Stimulated activated CD4-positive, alpha-beta T cell treated with anti-CD3 and anti-CD28 coated beads, Interleukin-15, amount 100 ng/mL, for 24 hours (primary cell): Measurements from ENCODE around the gene ARHGAP33.
"Not testable (repeated sequence)": the region's sequence is repeated elsewhere in the genome, so short reads cannot be mapped to it uniquely, and the experiment has no call there.

ENCODE experiments used
- DNase-seq: peaks from one replicate; pipeline ENCODE4 v3.0.0-alpha.2; 2020

ARHGAP33 gene

DNA sequence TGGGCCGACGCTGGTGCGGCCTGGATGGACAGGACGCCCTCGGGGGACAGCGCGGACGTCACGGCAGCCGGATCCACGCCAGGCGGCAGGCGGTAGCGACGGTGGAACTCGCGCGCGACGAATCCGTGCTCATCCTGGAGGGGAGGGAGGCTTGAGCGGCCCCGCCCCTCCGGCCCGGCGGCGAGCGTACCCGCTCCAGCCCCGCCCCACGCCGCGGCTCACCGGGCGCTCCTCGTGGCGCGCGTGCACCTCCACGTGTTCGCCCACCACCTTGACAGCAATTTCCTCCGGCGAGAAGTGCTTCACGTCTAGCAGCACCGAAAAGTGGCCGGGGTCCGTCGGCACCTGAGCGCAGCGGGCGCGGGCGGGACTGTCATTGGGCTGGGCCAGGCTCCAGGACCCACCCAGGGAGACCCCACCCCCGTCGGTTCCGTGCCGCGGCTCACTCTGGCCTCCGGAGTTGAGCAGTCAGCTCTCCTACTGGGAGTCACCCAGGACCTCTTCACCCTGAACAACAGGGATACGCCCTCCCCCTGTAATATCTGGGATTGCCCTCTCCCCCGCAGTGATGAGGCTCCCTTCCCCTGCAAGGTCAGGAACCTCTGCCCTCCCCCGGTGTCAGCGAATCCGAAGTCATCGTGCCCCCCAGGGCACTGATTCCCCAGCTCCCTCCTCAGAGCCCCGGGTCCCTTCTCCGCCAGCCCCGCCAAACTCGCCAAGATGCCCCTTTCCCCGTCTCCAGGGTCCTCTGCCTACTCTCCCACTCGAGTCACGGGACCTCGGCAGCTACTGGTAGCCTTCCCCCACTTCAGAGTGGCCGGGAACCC is 19.6 kb upstream of the ARHGAP33 start:
- DNase-seq = peak; percentile 67

DNA sequence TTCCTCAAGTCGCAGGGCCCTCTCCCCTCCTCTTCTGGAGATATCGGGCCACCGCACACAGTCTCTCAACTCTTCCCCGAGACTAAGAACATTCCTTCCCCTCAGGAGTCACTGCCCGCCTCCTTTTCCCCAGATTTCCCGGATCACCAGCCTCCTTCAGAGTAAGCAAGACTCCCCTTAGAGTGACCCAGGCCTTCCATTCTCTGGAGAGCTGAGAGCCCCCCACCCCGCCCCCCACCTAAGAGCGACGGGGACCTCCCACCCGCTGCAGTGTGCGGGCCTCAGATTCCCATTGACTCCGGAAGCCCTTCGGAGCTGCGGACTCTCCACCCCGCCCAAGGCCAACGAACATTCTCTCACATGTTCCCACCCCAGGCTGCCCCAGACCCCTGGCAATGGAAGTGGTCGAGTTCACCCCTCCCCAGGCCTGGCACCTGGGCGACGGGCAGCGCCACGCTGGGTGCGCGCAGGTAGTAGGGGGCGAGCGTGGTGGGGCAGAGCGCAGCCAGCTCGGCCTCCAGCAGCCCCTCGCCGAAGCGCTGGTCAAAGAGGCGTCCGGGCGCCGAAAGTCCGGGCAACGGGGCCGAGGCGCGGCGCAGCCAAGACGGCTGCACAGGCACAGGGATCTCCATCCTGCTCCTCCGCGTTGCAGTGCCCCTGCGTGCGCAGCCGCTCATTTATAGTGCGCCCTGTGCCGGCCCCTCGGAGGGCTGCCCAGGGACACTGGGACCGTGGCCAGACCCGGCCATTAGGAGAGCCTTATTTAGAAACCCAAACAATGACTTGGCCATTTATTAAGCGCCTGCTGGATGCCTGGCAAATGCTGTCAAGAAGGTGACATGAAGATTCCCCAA is 18.8 kb upstream of the ARHGAP33 start, which contains the start of gene HSPB6:
TSS of gene HSPB6 (minus strand) at position 653 of the 854 bp plus-strand sequence. CDS start at position 632, 21 bp downstream.
- DNase-seq = no peak

GRCh38 chr19:35757231-35757748 is 18.1 kb upstream of the ARHGAP33 start:
- DNase-seq = peak; percentile 52

DNA sequence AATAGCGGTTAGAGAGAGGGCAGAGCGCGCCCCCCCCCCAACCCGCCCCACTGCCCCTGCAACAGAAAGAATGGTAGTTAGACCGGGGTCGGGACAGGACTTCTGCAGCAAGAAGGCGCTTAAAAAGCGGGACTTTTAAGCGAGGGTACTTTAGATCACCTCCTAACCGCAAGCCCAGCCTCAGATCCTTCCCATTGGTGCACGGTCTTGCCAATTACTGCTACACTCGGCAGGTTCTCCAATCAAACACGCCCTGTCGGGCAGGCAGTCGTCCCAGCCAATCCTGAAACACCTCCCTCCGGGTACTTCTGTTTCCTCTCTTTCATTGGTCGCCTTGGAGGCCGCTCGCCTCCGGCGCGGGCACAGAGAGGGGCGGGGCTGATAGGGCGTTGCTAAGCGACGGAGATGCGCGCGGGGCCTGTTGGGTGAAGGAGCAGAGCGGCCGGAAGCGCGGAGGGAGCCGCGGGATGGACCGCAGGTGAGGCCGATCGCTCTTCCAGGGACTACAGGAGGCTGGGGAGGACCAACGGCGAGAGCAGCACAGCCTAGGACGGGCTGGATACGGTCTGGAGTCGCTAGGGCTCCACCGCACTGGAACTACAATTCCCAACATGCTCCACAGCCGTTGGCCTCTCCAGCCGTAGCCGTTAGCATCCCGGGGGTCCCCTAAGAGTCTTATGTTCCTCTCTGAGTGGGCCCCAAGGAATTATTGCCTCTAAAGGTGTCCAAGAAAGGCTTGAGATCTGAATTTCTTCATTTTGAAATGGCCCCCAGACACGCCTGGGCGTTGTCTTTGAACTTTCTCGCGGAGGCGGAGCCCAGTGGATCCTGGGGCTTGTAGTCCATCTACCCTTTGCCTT is 17.4 kb upstream of the ARHGAP33 start, which contains the start of gene PROSER3:
TSS of gene PROSER3 (plus strand) at position 428 of the 860 bp plus-strand sequence. CDS start at position 468, 40 bp downstream.
- DNase-seq = peak; percentile 98

- DNase-seq = no peak
Measured at GRCh38 chr19:35759697-35760096, 15.7 kb upstream of the ARHGAP33 start.

- DNase-seq = no peak
Measured at GRCh38 chr19:35760711-35761349, 14.5 kb upstream of the ARHGAP33 start.

- no peak for DNase-seq
Measured at GRCh38 chr19:35764432-35765315, 10.7 kb upstream of the ARHGAP33 start.

- DNase-seq = no peak
Measured at GRCh38 chr19:35766571-35767104, 8.7 kb upstream of the ARHGAP33 start.

- no peak for DNase-seq
Measured at GRCh38 chr19:35767288-35768081, 7.9 kb upstream of the ARHGAP33 start.

DNA sequence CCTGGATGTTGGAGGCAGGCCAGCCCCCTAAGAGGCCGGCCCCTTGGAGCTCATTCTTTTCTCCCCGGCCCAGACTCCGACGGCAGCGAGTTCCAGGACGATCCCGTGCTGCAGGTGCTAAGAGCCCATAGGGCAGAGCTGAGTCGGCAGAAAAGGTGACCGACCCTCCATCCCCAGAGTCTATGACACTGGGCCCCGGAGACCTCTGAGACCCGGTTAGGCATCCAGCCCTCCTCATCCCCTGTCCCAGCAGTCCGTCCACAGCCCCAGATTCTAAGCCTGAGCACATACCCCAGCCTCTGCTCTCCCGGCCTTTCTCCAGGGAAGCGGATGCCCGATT is 7.3 kb upstream of the ARHGAP33 start:
- DNase-seq = no peak

- not testable (repeated sequence) for DNase-seq
Measured at GRCh38 chr19:35772362-35772761, 3.0 kb upstream of the ARHGAP33 start.

- DNase-seq = no peak
Measured at GRCh38 chr19:35773020-35773806, 2.2 kb upstream of the ARHGAP33 start.

- DNase-seq = no peak
Measured at GRCh38 chr19:35774274-35775045, 904 bp upstream of the ARHGAP33 start.

- no peak for DNase-seq
Measured at GRCh38 chr19:35775046-35775297, 392 bp upstream of the ARHGAP33 start.

GRCh38 chr19:35776102-35776788 is 881 bp downstream of the ARHGAP33 start:
- no peak for DNase-seq

DNA sequence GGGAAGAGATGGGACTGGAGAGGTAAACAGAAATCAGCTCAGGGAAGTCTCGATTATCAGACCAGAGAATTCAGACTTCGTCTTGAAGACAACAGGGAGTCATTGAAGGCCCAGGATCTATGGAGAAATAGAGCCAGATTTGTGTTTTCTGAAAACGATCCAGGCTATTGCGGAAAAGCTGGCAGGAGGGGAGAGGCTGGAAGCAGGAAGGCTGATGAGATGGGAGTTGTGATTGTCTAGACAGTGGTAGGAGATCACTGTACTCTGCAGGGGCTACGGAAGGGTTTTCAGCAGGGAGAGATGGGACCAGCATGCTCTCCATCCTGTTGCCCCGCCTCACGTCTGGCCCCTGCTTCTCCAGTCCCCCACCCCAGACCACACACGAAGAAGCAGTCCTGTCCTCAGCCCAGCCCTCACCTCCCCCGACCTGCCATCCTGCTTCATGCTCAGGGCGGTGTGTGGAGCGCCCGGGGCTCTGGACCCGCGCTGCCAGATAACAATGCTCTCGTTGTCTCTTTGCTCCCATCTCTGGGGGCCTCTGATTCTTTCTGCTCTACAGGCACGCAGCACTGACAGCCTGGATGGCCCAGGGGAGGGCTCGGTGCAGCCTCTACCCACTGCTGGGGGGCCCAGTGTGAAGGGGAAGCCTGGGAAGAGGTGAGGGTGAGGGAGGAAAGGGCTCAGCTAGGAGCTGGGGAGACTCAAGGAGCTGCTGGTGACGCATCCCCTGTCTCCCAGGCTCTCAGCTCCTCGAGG is 1.9 kb downstream of the ARHGAP33 start:
- DNase-seq = no peak

- no peak for DNase-seq
Measured at GRCh38 chr19:35777961-35778360, 2.6 kb downstream of the ARHGAP33 start.
